ENCODE results near the gene RRAGD.

The RRAGD gene

DNA sequence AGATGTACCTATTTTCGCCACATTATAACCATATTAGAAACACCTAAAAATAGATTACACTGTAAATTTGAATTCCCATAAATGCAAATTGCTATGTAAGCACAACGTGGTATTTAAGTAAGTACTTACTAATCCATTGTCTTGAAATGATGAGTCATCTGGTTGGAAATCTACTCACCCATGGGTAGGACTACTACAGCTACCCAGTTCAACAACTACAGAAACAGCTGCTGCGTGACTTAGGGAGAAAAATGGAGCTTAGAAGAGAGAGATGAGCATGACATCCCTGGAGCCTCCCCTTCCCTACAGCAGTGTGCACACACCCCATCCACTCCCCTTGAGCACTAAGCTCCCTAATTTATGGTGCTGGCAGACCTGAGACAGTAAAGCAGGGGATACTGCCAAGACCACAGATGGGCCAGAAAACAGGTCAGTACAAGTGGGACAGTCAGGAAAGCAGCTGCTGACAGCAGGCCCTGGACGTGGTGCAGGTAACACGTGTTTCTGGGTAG lies 26.9 kb downstream of the RRAGD start:
- DNase-seq (ENCODE audit: extremely low read depth, low read depth): peak; percentile 14
- H3K4me3 ChIP-seq (replicated peaks; ENCODE audit: low read depth, low read length): no peak overlapping the region
- TF ChIP-seq, protein P1, sequence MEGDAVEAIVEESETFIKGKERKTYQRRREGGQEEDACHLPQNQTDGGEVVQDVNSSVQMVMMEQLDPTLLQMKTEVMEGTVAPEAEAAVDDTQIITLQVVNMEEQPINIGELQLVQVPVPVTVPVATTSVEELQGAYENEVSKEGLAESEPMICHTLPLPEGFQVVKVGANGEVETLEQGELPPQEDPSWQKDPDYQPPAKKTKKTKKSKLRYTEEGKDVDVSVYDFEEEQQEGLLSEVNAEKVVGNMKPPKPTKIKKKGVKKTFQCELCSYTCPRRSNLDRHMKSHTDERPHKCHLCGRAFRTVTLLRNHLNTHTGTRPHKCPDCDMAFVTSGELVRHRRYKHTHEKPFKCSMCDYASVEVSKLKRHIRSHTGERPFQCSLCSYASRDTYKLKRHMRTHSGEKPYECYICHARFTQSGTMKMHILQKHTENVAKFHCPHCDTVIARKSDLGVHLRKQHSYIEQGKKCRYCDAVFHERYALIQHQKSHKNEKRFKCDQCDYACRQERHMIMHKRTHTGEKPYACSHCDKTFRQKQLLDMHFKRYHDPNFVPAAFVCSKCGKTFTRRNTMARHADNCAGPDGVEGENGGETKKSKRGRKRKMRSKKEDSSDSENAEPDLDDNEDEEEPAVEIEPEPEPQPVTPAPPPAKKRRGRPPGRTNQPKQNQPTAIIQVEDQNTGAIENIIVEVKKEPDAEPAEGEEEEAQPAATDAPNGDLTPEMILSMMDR (IDR thresholded peaks at IDR 0.05; ENCODE audit: low read depth, low read length, missing control alignments): no peak

GRCh38 chr6:89381031-89381430 lies 31.0 kb downstream of the RRAGD start:
- no peak for DNase-seq (ENCODE audit: extremely low read depth, low read depth)
- no peak overlapping the region for H3K4me3 ChIP-seq (replicated peaks; ENCODE audit: low read depth, low read length)
- TF ChIP-seq, protein P1 (IDR thresholded peaks at IDR 0.05; ENCODE audit: low read depth, low read length, missing control alignments): no peak

GRCh38 chr6:89379281-89379680 lies 32.8 kb downstream of the RRAGD start:
- no peak for DNase-seq (ENCODE audit: extremely low read depth, low read depth)
- TF ChIP-seq, protein P1 (IDR thresholded peaks at IDR 0.05; ENCODE audit: low read depth, low read length, missing control alignments): no peak
- H3K4me3 ChIP-seq (replicated peaks; ENCODE audit: low read depth, low read length): no peak overlapping the region

GRCh38 chr6:89378628-89379027 lies 33.4 kb downstream of the RRAGD start:
- TF ChIP-seq, protein P1 (IDR thresholded peaks at IDR 0.05; ENCODE audit: low read depth, low read length, missing control alignments): no peak
- no peak for DNase-seq (ENCODE audit: extremely low read depth, low read depth)

GRCh38 chr6:89375427-89376267 lies 36.4 kb downstream of the RRAGD start:
- TF ChIP-seq, protein P1 (IDR thresholded peaks at IDR 0.05; ENCODE audit: low read depth, low read length, missing control alignments): peak; percentile 40
- no peak for DNase-seq (ENCODE audit: extremely low read depth, low read depth)

More at GRCh38 chr6:89378628-89379027, 33.4 kb downstream of the RRAGD start:
- H3K4me3 ChIP-seq (replicated peaks; ENCODE audit: low read depth, low read length): no peak overlapping the region

DNA sequence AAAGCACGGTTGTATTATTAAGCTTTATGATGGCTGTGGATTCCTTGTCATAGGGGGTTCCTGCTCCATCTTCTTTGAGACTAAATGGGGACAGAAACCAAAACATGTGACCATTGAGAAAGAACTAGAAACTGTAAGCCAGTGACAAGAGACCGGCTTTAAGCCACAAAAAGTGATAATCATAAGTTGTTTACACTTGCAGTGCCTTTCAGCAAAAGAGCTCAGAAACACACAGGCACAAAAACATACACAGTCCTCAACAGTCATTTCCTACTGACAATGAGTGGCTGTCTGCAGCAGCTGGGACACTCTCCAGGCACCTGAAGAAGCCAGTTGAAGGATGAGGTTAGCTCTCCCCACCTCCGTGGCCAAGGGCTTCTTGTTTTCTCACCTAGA lies 39.6 kb downstream of the RRAGD start:
- TF ChIP-seq, protein P1 (IDR thresholded peaks at IDR 0.05; ENCODE audit: low read depth, low read length, missing control alignments): no peak
- DNase-seq (ENCODE audit: extremely low read depth, low read depth): no peak
- H3K4me3 ChIP-seq (replicated peaks; ENCODE audit: low read depth, low read length): no peak overlapping the region

More at GRCh38 chr6:89375427-89376267, 36.4 kb downstream of the RRAGD start:
- no peak overlapping the region for H3K4me3 ChIP-seq (replicated peaks; ENCODE audit: low read depth, low read length)

Measured in HFF-Myc (cell line).